ENCODE data around the gene EFS.
"Not testable (repeated sequence)": the region's sequence is repeated elsewhere in the genome, so short reads cannot be mapped to it uniquely, and the experiment has no call there.

Gene EFS

DNA sequence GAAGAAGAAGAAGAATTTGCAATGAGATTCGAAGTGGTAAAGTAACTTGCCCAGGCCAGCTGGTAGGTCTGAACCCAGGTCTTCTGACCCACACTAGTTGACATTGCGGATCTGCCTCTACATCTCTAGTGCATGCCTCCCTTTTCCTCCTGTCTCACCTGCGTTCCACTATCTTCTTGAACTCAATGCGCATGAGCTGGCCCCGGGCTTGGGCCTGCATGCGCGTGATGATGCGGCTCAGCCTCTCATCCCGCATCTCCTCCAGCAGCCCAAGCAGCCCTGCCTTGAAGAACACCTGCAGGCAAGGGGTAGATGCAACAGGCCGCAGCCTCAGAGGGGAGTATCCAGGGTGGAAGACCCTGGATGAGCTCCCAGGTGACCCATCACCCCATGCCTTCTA is 31.2 kb upstream of the EFS start (continued):
- TF ChIP-seq, protein P1, sequence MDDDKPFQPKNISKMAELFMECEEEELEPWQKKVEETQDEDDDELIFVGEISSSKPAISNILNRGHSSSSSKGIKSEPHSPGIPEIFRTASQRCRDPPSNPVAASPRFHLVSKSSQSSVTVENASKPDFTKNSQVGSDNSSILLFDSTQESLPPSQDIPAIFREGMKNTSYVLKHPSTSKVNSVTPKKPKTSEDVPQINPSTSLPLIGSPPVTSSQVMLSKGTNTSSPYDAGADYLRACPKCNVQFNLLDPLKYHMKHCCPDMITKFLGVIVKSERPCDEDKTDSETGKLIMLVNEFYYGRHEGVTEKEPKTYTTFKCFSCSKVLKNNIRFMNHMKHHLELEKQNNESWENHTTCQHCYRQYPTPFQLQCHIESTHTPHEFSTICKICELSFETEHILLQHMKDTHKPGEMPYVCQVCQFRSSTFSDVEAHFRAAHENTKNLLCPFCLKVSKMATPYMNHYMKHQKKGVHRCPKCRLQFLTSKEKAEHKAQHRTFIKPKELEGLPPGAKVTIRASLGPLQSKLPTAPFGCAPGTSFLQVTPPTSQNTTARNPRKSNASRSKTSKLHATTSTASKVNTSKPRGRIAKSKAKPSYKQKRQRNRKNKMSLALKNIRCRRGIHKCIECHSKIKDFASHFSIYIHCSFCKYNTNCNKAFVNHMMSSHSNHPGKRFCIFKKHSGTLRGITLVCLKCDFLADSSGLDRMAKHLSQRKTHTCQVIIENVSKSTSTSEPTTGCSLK (tag by site-specific recombination; IDR thresholded peaks at IDR 0.05) = no peak
- TF ChIP-seq ZNF157 (tag by site-specific recombination; IDR thresholded peaks at IDR 0.05) = no peak

DNA sequence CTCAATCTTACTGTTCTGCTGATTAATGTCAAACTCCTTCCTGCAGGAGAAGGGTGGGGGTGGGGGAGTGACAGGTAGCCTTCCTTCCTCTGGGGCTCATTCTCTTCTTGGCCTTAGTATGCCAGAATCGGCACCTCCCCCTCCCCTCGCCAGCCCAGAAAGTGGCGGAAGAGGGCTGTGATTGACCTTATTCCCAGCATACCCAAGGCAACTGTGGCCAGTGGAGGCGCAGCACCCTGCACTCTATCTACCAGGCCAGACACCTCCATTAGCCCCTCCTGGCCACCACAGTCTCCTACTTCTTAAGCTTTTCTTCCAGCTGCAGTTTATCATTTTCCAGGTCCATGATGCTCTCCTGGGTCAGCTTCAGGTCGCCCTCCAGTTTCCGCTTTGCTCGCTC is 27.6 kb upstream of the EFS start:
- POLR2A ChIA-PET = no interaction called here
- no peaks in the 10 kb centered on the region for H3K9me3 ChIP-seq (ENCODE audit: control insufficient read depth, insufficient read depth, low read depth, low read length)
- no peaks in the 10 kb centered on the region for H3K36me3 ChIP-seq (ENCODE audit: control insufficient read depth in 2 of 2, insufficient read depth in 1 of 2, low read length in 2 of 2)
- no peaks in the 10 kb centered on the region for H3K4me1 ChIP-seq (ENCODE audit: control insufficient read depth, insufficient read depth, low read length)
- no peak overlapping the region for H3K4me3 ChIP-seq (ENCODE audit: low read depth, low read length)
- TF ChIP-seq ZNF76 (tag by site-specific recombination; IDR thresholded peaks at IDR 0.05; ENCODE audit: borderline replicate concordance, low read depth) = no peak
- TF ChIP-seq MEIS1 (CRISPR knock-in tag; IDR thresholded peaks at IDR 0.05; ENCODE audit: borderline replicate concordance) = no peak
- TF ChIP-seq ZBTB21 (tag by site-specific recombination; IDR thresholded peaks at IDR 0.05) = no peak
- no peak for TF ChIP-seq ZNF114 (tag by site-specific recombination; IDR thresholded peaks at IDR 0.05)
- TF ChIP-seq, protein P2, sequence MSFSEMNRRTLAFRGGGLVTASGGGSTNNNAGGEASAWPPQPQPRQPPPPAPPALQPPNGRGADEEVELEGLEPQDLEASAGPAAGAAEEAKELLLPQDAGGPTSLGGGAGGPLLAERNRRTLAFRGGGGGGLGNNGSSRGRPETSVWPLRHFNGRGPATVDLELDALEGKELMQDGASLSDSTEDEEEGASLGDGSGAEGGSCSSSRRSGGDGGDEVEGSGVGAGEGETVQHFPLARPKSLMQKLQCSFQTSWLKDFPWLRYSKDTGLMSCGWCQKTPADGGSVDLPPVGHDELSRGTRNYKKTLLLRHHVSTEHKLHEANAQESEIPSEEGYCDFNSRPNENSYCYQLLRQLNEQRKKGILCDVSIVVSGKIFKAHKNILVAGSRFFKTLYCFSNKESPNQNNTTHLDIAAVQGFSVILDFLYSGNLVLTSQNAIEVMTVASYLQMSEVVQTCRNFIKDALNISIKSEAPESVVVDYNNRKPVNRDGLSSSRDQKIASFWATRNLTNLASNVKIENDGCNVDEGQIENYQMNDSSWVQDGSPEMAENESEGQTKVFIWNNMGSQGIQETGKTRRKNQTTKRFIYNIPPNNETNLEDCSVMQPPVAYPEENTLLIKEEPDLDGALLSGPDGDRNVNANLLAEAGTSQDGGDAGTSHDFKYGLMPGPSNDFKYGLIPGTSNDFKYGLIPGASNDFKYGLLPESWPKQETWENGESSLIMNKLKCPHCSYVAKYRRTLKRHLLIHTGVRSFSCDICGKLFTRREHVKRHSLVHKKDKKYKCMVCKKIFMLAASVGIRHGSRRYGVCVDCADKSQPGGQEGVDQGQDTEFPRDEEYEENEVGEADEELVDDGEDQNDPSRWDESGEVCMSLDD (tag by site-specific recombination; IDR thresholded peaks at IDR 0.05) = no peak
- TF ChIP-seq, protein P3, sequence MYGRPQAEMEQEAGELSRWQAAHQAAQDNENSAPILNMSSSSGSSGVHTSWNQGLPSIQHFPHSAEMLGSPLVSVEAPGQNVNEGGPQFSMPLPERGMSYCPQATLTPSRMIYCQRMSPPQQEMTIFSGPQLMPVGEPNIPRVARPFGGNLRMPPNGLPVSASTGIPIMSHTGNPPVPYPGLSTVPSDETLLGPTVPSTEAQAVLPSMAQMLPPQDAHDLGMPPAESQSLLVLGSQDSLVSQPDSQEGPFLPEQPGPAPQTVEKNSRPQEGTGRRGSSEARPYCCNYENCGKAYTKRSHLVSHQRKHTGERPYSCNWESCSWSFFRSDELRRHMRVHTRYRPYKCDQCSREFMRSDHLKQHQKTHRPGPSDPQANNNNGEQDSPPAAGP (tag by site-specific recombination; IDR thresholded peaks at IDR 0.05) = no peak
- no peak for TF ChIP-seq ZNF292 (tag by site-specific recombination; IDR thresholded peaks at IDR 0.05; ENCODE audit: borderline replicate concordance, low read depth)
- TF ChIP-seq ZNF426 (tag by site-specific recombination; IDR thresholded peaks at IDR 0.05) = no peak
- TF ChIP-seq, protein P4, sequence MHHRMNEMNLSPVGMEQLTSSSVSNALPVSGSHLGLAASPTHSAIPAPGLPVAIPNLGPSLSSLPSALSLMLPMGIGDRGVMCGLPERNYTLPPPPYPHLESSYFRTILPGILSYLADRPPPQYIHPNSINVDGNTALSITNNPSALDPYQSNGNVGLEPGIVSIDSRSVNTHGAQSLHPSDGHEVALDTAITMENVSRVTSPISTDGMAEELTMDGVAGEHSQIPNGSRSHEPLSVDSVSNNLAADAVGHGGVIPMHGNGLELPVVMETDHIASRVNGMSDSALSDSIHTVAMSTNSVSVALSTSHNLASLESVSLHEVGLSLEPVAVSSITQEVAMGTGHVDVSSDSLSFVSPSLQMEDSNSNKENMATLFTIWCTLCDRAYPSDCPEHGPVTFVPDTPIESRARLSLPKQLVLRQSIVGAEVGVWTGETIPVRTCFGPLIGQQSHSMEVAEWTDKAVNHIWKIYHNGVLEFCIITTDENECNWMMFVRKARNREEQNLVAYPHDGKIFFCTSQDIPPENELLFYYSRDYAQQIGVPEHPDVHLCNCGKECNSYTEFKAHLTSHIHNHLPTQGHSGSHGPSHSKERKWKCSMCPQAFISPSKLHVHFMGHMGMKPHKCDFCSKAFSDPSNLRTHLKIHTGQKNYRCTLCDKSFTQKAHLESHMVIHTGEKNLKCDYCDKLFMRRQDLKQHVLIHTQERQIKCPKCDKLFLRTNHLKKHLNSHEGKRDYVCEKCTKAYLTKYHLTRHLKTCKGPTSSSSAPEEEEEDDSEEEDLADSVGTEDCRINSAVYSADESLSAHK (tag by site-specific recombination; IDR thresholded peaks at IDR 0.05) = no peak
- TF ChIP-seq, protein P5, sequence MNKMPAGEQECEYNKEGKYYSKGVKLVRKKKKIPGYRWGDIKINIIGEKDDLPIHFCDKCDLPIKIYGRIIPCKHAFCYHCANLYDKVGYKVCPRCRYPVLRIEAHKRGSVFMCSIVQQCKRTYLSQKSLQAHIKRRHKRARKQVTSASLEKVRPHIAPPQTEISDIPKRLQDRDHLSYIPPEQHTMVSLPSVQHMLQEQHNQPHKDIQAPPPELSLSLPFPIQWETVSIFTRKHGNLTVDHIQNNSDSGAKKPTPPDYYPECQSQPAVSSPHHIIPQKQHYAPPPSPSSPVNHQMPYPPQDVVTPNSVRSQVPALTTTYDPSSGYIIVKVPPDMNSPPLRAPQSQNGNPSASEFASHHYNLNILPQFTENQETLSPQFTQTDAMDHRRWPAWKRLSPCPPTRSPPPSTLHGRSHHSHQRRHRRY (tag by site-specific recombination; IDR thresholded peaks at IDR 0.05) = no peak
- TF ChIP-seq OVOL3 (tag by site-specific recombination; IDR thresholded peaks at IDR 0.05) = no peak
- no peak overlapping the region for H3K27ac ChIP-seq (ENCODE audit: extremely low read depth, low read depth, low read length)
- CTCF ChIA-PET = interaction anchor here (0.7 to 7.1 kb wide), 3 partner anchors 13 to 398 kb away, joined by 3 to 34 read pairs (median 5); no protein-coding TSS in a partner anchor

DNA sequence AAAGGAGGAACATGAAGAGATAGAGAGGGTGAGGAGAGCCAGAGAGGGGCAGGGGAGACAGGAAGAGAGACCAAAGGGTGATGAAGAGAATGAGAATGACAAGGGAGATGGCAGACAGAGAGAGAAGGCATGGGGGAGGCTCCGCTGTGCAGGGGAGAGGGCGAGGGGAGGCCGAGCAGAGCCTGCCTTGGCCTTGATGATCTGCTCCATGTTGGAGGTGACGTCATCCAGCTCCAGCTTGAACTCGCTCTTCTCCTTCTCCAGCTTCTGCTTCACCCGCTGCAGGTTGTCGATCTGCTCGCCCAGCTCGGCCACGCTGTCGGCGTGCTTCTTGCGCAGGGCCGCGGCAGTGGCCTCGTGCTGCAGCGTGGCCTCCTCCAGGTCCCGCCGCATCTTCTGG is 24.9 kb upstream of the EFS start:
- H3K4me3 ChIP-seq (ENCODE audit: low read depth, low read length); POLR2A ChIA-PET; H3K27ac ChIP-seq (ENCODE audit: extremely low read depth, low read depth, low read length); H3K4me1 ChIP-seq (ENCODE audit: control insufficient read depth, insufficient read depth, low read length); H3K36me3 ChIP-seq (ENCODE audit: control insufficient read depth in 2 of 2, insufficient read depth in 1 of 2, low read length in 2 of 2); H3K9me3 ChIP-seq (ENCODE audit: control insufficient read depth, insufficient read depth, low read depth, low read length): not testable (repeated sequence)
- CTCF ChIA-PET = interaction anchor here (0.6 to 7.1 kb wide), 2 partner anchors 10 to 95 kb away, joined by 4 to 34 read pairs; no protein-coding TSS in a partner anchor
